H4 (cell line): Measurements from ENCODE around the gene ASB6. TPM values are rescaled to one million over a fixed set of nuclear protein-coding genes. Genes with fewer than 3 reads are reported as not detected.
"Not testable (repeated sequence)": the region's sequence is repeated elsewhere in the genome, so short reads cannot be mapped to it uniquely, and the experiment has no call there.

ENCODE experiments used
- DNase-seq: peaks from one replicate; pipeline ENCODE4 v3.0.0-alpha.2; 2015; ENCODE audit warnings: low spot score
- total RNA-seq: library from RNA; depleted of rRNA; stranded (reverse); fragments of >200 nt; shearing (Covaris generic); gene quantifications from 2 replicates; pipeline ENCODE4 v1.2.3, GENCODE V29; 2014

The ASB6 gene
- total RNA-seq, 1 experiment from 2014 or later = 13.3 TPM

- DNase-seq = no peak
These were observed 1.8 kb upstream of the ASB6 start for GRCh38 chr9:129643706-129644105.

- DNase-seq = no peak
These were observed 841 bp downstream of the ASB6 start for GRCh38 chr9:129640871-129641749.

DNA sequence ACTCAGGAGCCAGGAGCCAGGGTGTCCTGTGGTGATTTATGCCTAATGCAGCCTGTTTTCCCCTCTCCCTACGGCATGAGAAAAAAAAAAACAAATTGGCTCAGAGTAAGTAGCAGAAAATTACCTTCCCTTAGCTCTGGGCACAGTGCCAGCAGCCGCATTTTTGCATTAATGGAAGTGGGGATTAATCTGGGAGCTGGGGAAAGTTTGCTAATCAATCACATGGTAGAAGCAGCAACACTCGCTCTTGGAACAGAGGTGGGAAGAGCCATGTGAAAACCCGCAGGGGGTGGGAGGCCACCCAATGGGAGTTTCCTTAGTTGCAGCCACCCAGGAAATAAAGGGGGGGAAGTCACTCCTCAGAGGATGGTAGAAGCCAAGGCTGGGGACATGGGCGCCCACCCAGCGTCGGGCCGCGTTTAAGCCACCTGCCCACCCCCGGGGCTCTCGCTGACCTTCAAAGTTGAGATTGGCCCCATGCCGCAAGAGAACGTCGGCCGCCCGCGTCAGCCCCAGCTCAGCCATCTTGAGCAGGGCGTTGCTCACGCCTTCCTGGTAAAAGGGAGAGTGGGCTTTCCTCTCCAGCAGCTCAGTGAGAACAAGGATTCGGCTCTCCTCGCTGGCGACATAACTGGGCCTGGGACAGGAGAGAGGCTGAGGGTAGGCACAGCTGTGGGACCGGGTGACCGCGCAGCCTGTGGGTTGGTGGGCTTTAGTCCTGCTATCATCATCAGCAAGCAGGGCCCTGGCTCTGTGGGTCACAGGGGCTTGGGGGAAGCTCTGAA is 1.7 kb downstream of the ASB6 start:
- DNase-seq = no peak

GRCh38 chr9:129639756-129640085 is 2.2 kb downstream of the ASB6 start:
- no peak for DNase-seq

GRCh38 chr9:129639034-129639630 is 2.8 kb downstream of the ASB6 start:
- DNase-seq = no peak

DNA sequence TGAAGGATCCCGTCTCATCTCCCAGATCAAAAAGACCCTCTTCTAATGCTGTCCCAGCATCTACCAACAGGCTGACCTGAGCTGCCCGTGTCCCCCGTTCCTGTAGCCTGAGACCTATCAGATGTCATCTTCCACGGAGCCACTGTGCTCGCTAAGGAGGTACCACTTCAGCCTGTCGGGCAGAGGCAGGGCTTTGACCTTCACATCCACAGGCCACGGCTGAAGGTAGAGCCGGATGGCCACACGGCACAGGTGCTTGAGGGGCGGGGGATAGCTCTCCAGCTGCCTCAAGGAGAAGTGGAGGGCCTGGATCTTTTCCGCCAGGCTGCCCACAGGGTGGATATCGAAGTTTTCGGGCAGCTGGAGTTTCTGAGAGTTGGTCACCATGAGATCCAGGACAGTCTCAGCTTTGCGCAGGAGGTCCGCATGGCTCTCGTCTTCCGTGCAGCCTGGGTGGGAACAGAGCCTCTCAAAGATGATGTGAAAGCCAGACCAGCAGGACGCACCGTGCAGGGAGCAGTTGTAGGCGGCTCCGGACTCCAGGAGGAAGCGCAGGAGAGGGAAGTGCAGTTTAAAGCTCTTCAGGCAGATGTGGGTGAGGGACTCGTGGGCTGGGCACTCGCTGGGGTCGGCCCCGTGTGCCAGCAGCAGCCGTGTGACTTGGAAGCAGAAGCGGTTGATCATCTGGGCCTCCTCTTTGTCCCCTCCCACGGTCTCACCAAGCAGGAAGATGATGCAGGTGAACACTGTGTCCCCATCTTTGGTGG is 4.1 kb downstream of the ASB6 start:
- DNase-seq = no peak

GRCh38 chr9:129637102-129637501 is 4.8 kb downstream of the ASB6 start:
- no peak for DNase-seq

GRCh38 chr9:129636343-129636742 is 5.6 kb downstream of the ASB6 start:
- DNase-seq = not testable (repeated sequence)

DNA sequence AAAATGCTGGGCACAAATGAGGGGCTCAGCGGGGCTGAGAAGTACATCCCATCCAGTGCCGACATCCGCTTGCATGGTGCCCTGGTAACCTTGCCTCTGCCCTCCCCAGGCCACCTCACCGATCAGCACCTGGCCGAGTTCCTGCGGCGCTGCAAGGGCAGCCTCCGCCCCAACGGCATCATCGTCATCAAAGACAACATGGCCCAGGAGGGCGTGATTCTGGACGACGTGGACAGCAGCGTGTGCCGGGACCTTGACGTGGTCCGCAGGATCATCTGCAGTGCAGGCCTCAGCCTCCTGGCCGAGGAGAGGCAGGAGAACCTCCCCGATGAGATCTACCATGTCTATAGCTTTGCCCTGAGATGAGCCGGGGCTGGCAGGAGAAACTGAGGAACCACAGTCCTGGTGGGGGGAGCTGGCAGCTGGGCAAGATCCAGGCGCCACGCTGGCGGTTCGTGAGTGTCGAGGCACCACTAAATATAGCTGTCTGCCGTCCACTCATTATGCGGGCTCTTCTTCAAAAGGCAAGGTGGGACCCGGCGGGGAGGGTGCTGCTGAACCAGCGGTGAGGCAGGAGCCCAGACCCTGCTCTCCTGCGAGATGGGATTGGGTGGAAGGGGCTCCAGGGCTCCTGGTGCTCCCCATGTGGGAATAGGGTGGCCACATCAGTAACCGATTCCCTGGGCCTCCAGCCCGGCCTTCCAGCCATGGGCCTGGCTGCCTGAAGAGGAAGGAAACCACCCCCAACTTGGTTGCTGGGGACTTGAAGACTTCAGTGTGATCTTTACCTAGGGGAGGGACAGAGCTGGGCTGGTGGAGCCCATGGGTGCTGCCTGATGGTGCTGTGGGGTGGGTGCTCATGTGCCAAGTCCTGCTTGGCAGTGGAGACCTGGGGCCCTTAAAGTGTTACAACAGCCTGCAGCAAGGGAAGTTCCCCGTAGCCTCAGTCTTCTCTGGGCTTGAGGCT is 6.6 kb downstream of the ASB6 start:
- DNase-seq = no peak

- DNase-seq = no peak
These were observed 8.1 kb downstream of the ASB6 start for GRCh38 chr9:129633848-129634247.

DNA sequence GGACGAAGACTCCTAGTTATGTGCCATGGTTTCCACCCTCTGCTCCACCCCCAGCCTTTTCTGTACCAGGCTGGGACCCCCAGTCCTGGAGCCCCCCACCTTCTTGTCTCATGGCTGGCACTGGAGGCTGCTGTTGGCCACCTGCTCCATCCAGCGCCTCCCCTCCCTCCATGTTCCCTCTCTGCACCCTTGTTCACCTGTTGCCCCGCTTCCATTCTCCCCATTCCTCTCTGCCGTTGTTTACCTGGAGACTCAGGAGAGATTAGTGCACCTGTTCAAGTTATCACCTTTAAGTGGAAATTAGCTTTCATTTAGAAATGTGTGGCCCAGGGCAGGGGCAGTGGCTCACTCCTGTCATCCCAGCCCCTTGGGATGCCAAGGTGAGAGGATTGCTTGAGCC is 8.7 kb downstream of the ASB6 start:
- DNase-seq = no peak

DNA sequence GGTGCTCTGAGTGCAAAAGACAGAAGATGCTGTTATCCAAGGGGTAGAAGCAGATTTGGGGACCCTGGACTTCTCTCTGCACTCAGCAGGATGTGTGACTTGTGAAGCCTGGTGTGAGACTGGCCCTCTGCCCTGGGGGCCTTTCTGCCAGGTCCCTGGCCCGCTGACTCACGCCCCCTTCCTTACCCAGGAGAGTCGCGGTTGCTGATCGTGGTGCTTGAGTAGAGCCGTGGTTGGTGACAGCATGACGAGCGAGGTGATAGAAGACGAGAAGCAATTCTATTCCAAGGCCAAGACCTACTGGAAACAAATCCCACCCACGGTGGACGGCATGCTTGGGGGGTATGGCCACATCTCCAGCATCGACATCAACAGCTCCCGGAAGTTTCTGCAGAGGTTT is 9.5 kb downstream of the ASB6 start:
- no peak for DNase-seq

- DNase-seq = no peak
These were observed 10.2 kb downstream of the ASB6 start for GRCh38 chr9:129631674-129632129.

DNA sequence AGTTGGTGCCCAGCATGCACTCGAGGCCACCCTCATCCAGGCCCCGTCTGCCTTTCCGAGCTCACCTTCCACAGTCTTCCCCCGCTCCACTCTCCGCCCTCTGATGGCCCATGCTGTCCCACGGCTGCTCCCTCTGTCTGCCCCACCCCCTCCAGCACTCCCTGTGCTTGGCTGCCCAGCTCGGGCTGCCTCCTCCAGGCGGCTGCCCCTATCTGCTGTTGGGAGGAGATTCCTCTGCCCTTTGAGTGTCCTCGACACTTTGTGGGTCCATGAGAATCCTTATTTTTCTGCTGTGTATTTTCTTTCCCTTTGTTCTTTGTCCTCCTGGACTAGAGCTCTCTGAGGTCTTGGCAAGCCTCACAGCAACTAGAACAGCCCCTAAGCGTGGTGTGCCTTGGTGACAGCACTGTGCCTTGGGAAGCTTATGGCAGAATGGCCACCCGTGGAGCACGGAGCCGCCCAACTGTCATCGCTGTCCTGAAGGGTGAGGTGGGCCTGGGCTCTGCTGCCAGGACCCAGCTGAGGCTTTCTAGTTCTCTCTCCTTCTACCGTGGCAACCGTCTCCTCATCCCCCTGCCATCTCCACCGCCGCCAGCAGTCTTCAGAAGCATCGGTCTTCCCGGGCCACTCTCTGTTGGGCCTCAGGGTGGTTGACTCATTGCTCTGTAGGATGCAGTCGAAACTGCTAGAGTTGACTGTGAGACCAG is 10.8 kb downstream of the ASB6 start:
- no peak for DNase-seq

GRCh38 chr9:129629251-129629820 is 12.6 kb downstream of the ASB6 start:
- DNase-seq = no peak

- no peak for DNase-seq
These were observed 13.2 kb downstream of the ASB6 start for GRCh38 chr9:129628709-129629108.

DNA sequence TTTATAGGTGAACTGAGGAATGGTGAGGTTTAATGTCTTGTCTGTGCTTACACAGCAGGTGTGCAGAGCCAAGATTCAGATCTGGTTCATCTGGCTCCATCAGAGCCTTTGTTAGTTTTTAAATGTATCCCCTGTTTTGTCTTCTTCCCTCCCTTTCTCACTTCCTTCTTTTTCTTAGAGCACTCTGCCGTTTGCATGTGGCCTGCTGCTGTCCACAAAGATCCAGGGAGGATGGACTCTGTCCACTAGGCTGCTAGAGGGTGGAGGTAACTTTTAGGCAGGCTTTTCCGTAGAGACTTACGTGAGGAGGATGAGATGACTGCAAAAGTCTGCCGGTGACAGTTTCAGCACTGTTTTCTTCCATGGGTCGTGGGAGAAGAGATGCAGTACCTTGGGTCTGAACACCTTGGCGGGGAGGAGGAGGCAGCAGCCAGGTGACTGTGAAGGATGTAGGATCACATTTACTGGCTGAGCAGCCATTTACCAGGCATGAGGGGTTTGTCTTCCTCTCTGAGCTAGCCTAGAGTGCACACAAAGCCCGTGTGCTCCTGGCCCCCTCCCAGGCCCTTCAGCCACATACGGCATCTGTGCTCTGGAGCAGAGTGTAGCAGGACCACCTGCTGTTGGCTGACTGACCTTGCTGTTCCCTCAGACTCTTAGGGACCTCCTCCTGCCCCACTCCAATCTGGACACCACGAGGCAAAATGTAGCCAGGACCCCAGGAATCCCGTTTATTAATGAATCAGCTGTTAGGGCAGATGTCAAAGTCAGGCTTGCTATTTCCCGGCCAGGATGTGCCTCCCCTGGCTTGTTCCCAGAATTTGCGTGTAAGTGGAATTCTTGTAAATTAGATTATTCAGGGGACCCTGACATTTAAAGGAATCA is 14.2 kb downstream of the ASB6 start:
- DNase-seq = no peak

GRCh38 chr9:129626625-129627284 is 15.2 kb downstream of the ASB6 start:
- no peak for DNase-seq
